Loucy (cell line): ENCODE data around the gene AVPR2.

Experiments
- EZH2phosphoT487 ChIP-seq: fragments of 200-600 bp; IDR thresholded peaks from 2 replicates; pipeline ENCODE4 v1.6.1; 2018; ENCODE audit warnings: antibody characterized with exemption, mild to moderate bottlenecking, moderate library complexity, borderline replicate concordance
- TF ChIP-seq, protein P1 (sequence below): fragments of 200-600 bp; sonication (generic); conservative IDR thresholded peaks from 2 replicates; pipeline ENCODE4 v1.5.1; 2014; ENCODE audit warnings: mild to moderate bottlenecking, antibody characterized with exemption, low read length

DNA sequence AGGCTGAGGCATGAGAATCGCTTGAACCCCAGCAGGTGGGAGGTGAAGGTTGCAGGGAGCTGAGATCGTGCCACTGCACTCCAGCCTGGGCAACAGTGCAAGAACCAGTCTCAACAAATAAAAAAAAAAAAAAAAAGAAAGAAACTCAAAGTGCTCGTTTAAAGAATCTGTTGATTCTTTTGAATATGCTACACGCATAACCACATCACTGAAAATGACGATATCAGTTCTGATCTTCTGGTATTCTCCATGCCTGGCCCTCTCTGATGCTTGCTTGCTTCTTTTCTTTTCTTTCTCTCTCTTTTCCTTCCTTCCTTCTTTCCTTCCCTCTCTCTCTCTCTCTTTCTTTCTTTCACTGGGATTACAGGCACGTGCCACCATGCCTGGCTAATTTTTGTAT lies 7.3 kb downstream of the AVPR2 start:
- TF ChIP-seq, protein P1, sequence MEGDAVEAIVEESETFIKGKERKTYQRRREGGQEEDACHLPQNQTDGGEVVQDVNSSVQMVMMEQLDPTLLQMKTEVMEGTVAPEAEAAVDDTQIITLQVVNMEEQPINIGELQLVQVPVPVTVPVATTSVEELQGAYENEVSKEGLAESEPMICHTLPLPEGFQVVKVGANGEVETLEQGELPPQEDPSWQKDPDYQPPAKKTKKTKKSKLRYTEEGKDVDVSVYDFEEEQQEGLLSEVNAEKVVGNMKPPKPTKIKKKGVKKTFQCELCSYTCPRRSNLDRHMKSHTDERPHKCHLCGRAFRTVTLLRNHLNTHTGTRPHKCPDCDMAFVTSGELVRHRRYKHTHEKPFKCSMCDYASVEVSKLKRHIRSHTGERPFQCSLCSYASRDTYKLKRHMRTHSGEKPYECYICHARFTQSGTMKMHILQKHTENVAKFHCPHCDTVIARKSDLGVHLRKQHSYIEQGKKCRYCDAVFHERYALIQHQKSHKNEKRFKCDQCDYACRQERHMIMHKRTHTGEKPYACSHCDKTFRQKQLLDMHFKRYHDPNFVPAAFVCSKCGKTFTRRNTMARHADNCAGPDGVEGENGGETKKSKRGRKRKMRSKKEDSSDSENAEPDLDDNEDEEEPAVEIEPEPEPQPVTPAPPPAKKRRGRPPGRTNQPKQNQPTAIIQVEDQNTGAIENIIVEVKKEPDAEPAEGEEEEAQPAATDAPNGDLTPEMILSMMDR = no peak
- no peak for TF ChIP-seq EZH2phosphoT487
